Stimulated activated CD4-positive, alpha-beta T cell treated with anti-CD3 and anti-CD28 coated beads, Interleukin-12 subunit alpha, Interleukin-12 subunit beta, amount 100 ng/mL, for 4 hours (primary cell): ENCODE data around the gene SNAI1.

ENCODE experiments used
- DNase-seq: peaks from one replicate; pipeline ENCODE4 v3.0.0-alpha.2; 2020

SNAI1 gene

GRCh38 chr20:50038169-50038568 lies 55.4 kb downstream of the SNAI1 start:
- no peak for DNase-seq
